Stimulated activated CD4-positive, alpha-beta T cell treated with anti-CD3 and anti-CD28 coated beads, Interleukin-2, amount 100 ng/mL, for 24 hours (primary cell): ENCODE data around the gene CA9.

Experiments used
- DNase-seq, 2 donors: peaks; one replicate each; pipeline ENCODE4 v3.0.0-alpha.2; 2020

Gene CA9

GRCh38 chr9:35651956-35652828 lies 21.5 kb upstream of the CA9 start:
- DNase-seq: no peak

- no peak for DNase-seq
These were observed 20.9 kb upstream of the CA9 start for GRCh38 chr9:35652829-35653209.

GRCh38 chr9:35653611-35654010 lies 20.1 kb upstream of the CA9 start:
- DNase-seq: no peak

- no peak for DNase-seq
These were observed 17.4 kb upstream of the CA9 start for GRCh38 chr9:35656348-35656747.

- no peak for DNase-seq
These were observed 16.7 kb upstream of the CA9 start for GRCh38 chr9:35656831-35657545.

- DNase-seq: peak; percentile 95 to 96
These were observed 16.1 kb upstream of the CA9 start, which contains the start of gene RMRP for GRCh38 chr9:35657546-35658136. Gene RMRP (minus strand): TSS chr9:35658019.

GRCh38 chr9:35658137-35658967 lies 15.4 kb upstream of the CA9 start, which contains the start of gene CCDC107:
Gene CCDC107 (plus strand): TSS chr9:35658292. CDS start chr9:35658380, 88 bp downstream.
- peak; percentile 83 to 84 for DNase-seq

GRCh38 chr9:35658968-35659220 lies 14.8 kb upstream of the CA9 start:
- DNase-seq: no peak

- DNase-seq: no peak
These were observed 14.4 kb upstream of the CA9 start for GRCh38 chr9:35659340-35659739.

- DNase-seq: no peak
These were observed 12.7 kb upstream of the CA9 start for GRCh38 chr9:35660966-35661415.

GRCh38 chr9:35661756-35662350 lies 11.9 kb upstream of the CA9 start:
- DNase-seq: no peak

- DNase-seq: no peak
These were observed 11.3 kb upstream of the CA9 start for GRCh38 chr9:35662437-35662836.

GRCh38 chr9:35664531-35665470 lies 8.9 kb upstream of the CA9 start, which contains the start of gene ARHGEF39:
Gene ARHGEF39 (minus strand): TSS chr9:35665195. CDS start chr9:35665169, 26 bp downstream.
- DNase-seq: peak; percentile 74 to 83

- DNase-seq: no peak
These were observed 8.3 kb upstream of the CA9 start for GRCh38 chr9:35665471-35665818.

GRCh38 chr9:35666045-35666444 lies 7.7 kb upstream of the CA9 start:
- no peak for DNase-seq

GRCh38 chr9:35666549-35666948 lies 7.2 kb upstream of the CA9 start:
- DNase-seq: no peak

- no peak for DNase-seq
These were observed 5.8 kb upstream of the CA9 start for GRCh38 chr9:35667939-35668338.

- no peak for DNase-seq
These were observed 4.2 kb upstream of the CA9 start for GRCh38 chr9:35669331-35670145.

- DNase-seq: no peak
These were observed 265 bp downstream of the CA9 start for GRCh38 chr9:35674025-35674361.

GRCh38 chr9:35675204-35675603 lies 1.5 kb downstream of the CA9 start:
- DNase-seq: no peak
